ENCODE measurements around the gene ANO7.

DNA sequence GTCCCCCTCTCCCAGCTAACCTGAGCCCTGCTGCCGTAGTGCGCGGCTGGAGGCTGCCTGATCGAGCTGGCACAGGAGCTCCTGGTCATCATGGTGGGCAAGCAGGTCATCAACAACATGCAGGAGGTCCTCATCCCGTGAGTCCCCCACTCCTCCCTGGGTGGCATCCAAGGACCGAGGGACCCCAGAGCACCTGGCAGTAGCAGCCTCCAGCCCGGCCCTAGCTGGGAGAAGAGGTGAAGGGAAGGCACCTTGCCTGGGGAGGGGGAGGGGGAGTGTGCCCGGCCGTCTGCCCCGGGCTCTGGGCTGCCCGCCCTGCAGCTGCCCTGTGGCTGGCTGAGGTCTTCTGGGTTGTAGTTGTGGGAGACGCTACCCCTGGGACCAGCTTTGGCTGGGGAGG lies 26.3 kb downstream of the ANO7 start:
- TF ChIP-seq POLR2A (IDR thresholded peaks at IDR 0.05; ENCODE audit: low read length) (no peak), GATA1 (IDR thresholded peaks at IDR 0.05; ENCODE audit: low read depth, low read length) (no peak)
